ENCODE results near the gene WDR26.

GRCh38 chr1:224448453-224449017 is 13.9 kb upstream of the WDR26 start:
- no peak for TF ChIP-seq POLR2A (IDR thresholded peaks at IDR 0.05)
- TF ChIP-seq CTCF (IDR thresholded peaks at IDR 0.05) = no peak

Measured in lower leg skin (tissue), 3 donors.